Rectal smooth muscle tissue (tissue), 1 donor: ENCODE measurements around the gene CLDN4.

Source experiments
- H3K27ac ChIP-seq: one replicate; pipeline ENCODE4 v1.7.0; 2013; ENCODE audit warnings: low read depth, low read length, inconsistent platforms
- H3K27me3 ChIP-seq: one replicate; pipeline ENCODE4 v1.7.0; 2013; ENCODE audit warnings: low read length; ENCODE audit not compliant: control insufficient read depth, insufficient read depth
- H3K36me3 ChIP-seq: one replicate; pipeline ENCODE4 v1.7.0; 2013; ENCODE audit warnings: low read length; ENCODE audit not compliant: control insufficient read depth, insufficient read depth
- H3K4me1 ChIP-seq: one replicate; pipeline ENCODE4 v1.7.0; 2013; ENCODE audit warnings: low read length; ENCODE audit not compliant: control insufficient read depth, insufficient read depth
- H3K4me3 ChIP-seq: one replicate; pipeline ENCODE4 v1.7.0; 2013; ENCODE audit warnings: low read length
- H3K9ac ChIP-seq: one replicate; pipeline ENCODE4 v1.7.0; 2013; ENCODE audit warnings: low read length

CLDN4 gene

GRCh38 chr7:73852500-73852899 lies 21.7 kb downstream of the CLDN4 start:
- no peak overlapping the region for H3K9ac ChIP-seq
- H3K27ac ChIP-seq, result no peak overlapping the region
- no peaks in the 10 kb centered on the region for H3K36me3 ChIP-seq
- peaks cover 12% of the 10 kb centered on the region for H3K4me1 ChIP-seq
- H3K27me3 ChIP-seq, result no peaks in the 10 kb centered on the region
- no peak overlapping the region for H3K4me3 ChIP-seq

- H3K9ac ChIP-seq, result no peak overlapping the region
- no peak overlapping the region for H3K27ac ChIP-seq
- no peaks in the 10 kb centered on the region for H3K36me3 ChIP-seq
- no peaks in the 10 kb centered on the region for H3K4me1 ChIP-seq
- no peak overlapping the region for H3K4me3 ChIP-seq
- no peaks in the 10 kb centered on the region for H3K27me3 ChIP-seq
Observed at GRCh38 chr7:73856941-73857340, 26.1 kb downstream of the CLDN4 start.

- no peaks in the 10 kb centered on the region for H3K4me1 ChIP-seq
- no peaks in the 10 kb centered on the region for H3K36me3 ChIP-seq
- H3K9ac ChIP-seq, result no peak overlapping the region
- no peak overlapping the region for H3K4me3 ChIP-seq
- no peaks in the 10 kb centered on the region for H3K27me3 ChIP-seq
- H3K27ac ChIP-seq, result no peak overlapping the region
Observed at GRCh38 chr7:73858807-73859206, 28.0 kb downstream of the CLDN4 start.

GRCh38 chr7:73860859-73861258 lies 30.1 kb downstream of the CLDN4 start, which contains the start of gene TMEM270:
Gene TMEM270 (plus strand): TSS chr7:73861159. CDS start chr7:73861195, 36 bp downstream.
- H3K4me1 ChIP-seq, result no peaks in the 10 kb centered on the region
- H3K27ac ChIP-seq, result no peak within 1 kb of the TSS
- no peak within 1 kb of the TSS for H3K9ac ChIP-seq
- H3K4me3 ChIP-seq, result no peak within 1 kb of the TSS
- no peaks in the 10 kb centered on the region for H3K36me3 ChIP-seq
- no peaks in the 10 kb centered on the region for H3K27me3 ChIP-seq

GRCh38 chr7:73861305-73861704 lies 30.5 kb downstream of the CLDN4 start:
- no peaks in the 10 kb centered on the region for H3K27me3 ChIP-seq
- no peaks in the 10 kb centered on the region for H3K36me3 ChIP-seq
- H3K9ac ChIP-seq, result no peak overlapping the region
- H3K4me3 ChIP-seq, result no peak overlapping the region
- H3K27ac ChIP-seq, result no peak overlapping the region
- no peaks in the 10 kb centered on the region for H3K4me1 ChIP-seq

GRCh38 chr7:73864981-73865711 lies 34.4 kb downstream of the CLDN4 start:
- Histone ChIP-seq H3K27ac (no peak overlapping the region), H3K27me3 (no peaks in the 10 kb centered on the region), H3K4me1 (peaks cover 9% of the 10 kb centered on the region)

GRCh38 chr7:73865738-73866445 lies 35.1 kb downstream of the CLDN4 start:
- no peaks in the 10 kb centered on the region for H3K27me3 ChIP-seq
- no peak overlapping the region for H3K27ac ChIP-seq
- H3K9ac ChIP-seq, result no peak overlapping the region

More at GRCh38 chr7:73864981-73865711, 34.4 kb downstream of the CLDN4 start:
- Histone ChIP-seq H3K4me3 (no peak overlapping the region), H3K36me3 (no peaks in the 10 kb centered on the region), H3K9ac (no peak overlapping the region)

GRCh38 chr7:73866446-73866767 lies 35.6 kb downstream of the CLDN4 start:
- no peak overlapping the region for H3K27ac ChIP-seq
- H3K27me3 ChIP-seq, result no peaks in the 10 kb centered on the region
- H3K4me1 ChIP-seq, result peaks cover 10% of the 10 kb centered on the region
- H3K4me3 ChIP-seq, result no peak overlapping the region
- H3K36me3 ChIP-seq, result no peaks in the 10 kb centered on the region
- no peak overlapping the region for H3K9ac ChIP-seq

More at GRCh38 chr7:73865738-73866445, 35.1 kb downstream of the CLDN4 start:
- Histone ChIP-seq H3K36me3 (no peaks in the 10 kb centered on the region), H3K4me3 (no peak overlapping the region), H3K4me1 (peaks cover 10% of the 10 kb centered on the region)

GRCh38 chr7:73869011-73869798 lies 38.4 kb downstream of the CLDN4 start:
- Histone ChIP-seq H3K27me3 (no peaks in the 10 kb centered on the region), H3K9ac (no peak overlapping the region), H3K4me1 (peaks cover 10% of the 10 kb centered on the region), H3K4me3 (no peak overlapping the region), H3K36me3 (no peaks in the 10 kb centered on the region), H3K27ac (no peak overlapping the region)

- peaks cover 10% of the 10 kb centered on the region for H3K4me1 ChIP-seq
- no peaks in the 10 kb centered on the region for H3K27me3 ChIP-seq
- H3K4me3 ChIP-seq, result no peak overlapping the region
- no peak overlapping the region for H3K9ac ChIP-seq
- H3K27ac ChIP-seq, result no peak overlapping the region
- no peaks in the 10 kb centered on the region for H3K36me3 ChIP-seq
Observed at GRCh38 chr7:73870041-73870492, 39.3 kb downstream of the CLDN4 start.

- H3K4me3 ChIP-seq, result no peak overlapping the region
- H3K4me1 ChIP-seq, result peaks cover 10% of the 10 kb centered on the region
- H3K36me3 ChIP-seq, result no peaks in the 10 kb centered on the region
- H3K27ac ChIP-seq, result no peak overlapping the region
- no peak overlapping the region for H3K9ac ChIP-seq
- H3K27me3 ChIP-seq, result no peaks in the 10 kb centered on the region
Observed at GRCh38 chr7:73871163-73872011, 40.6 kb downstream of the CLDN4 start.
